Renal cortical epithelial cell (primary cell): ENCODE data around the gene SRPK2. TPM values are rescaled to one million over a fixed set of nuclear protein-coding genes. Genes with fewer than 3 reads are reported as not detected.
A peak's percentile ranks its signal among the peaks of the same experiment; 100 is the strongest.
"Not testable (repeated sequence)": the region's sequence is repeated elsewhere in the genome, so short reads cannot be mapped to it uniquely, and the experiment has no call there.

Experiments
- DNase-seq: peaks from one replicate; pipeline ENCODE4 v3.0.0-alpha.2; 2011; ENCODE audit warnings: low read depth
- total RNA-seq: library from RNA; depleted of rRNA; stranded (reverse); fragments of >200 nt; gene quantifications from 2 replicates; pipeline ENCODE4 v1.2.3, GENCODE V29; 2014

The SRPK2 gene
- total RNA-seq, 1 donor from 2014 or later = 79.5 TPM

DNA sequence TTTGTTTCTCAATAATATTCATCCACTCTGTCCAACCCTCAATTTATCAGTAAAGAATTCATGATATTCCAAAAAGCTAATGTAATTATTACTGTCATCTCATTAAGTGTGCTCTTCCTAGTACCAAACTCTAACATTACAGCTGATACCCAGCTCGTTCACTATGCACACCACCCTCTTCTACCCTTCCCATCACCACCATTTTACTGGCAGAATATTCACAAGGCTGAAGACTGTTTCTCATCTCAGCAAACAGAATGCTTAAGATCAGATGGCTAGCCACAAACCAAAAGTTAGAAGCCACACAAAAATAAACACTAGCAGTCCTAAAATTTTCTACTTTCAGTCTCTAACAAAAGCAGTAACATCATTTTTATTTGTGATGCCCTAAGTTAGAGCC is 121.5 kb downstream of the SRPK2 start:
- DNase-seq = no peak

DNA sequence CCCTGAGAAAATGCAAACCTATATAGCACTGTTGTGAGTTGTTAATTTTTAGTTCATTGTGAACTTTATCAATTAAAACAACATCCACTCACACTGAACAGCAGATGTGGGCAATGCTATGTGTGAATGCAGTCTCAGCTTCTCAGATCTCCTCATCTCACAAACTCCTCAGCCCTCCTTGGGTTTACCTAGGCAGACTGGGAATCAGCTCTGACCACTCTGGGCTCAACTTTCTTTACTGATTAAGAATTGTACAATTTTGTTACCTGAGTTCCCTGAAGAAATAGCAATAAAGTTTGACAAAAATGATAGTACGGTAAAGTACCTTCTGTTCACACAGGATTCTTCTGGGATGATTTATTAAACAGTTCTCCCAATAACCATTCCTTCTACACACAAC is 124.0 kb downstream of the SRPK2 start:
- no peak for DNase-seq

DNA sequence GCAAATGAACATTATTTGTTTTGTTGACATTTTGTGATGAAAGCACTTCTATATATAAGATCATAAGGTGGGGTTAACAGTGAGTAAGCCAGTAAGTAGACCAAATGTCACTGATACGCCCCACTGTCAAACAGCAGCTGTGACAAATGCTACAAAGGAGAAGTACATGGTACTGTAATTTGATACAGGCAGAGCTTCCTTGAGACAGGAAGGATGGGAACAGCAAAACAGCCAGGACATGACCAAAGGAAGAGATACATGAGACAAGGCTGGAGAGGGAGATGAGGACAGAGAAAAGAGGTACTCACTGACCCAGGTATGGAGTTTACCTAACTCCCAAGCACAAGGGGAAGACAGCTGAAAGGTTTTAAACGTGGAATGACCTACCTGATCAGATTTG is 127.0 kb downstream of the SRPK2 start:
- DNase-seq = no peak

DNA sequence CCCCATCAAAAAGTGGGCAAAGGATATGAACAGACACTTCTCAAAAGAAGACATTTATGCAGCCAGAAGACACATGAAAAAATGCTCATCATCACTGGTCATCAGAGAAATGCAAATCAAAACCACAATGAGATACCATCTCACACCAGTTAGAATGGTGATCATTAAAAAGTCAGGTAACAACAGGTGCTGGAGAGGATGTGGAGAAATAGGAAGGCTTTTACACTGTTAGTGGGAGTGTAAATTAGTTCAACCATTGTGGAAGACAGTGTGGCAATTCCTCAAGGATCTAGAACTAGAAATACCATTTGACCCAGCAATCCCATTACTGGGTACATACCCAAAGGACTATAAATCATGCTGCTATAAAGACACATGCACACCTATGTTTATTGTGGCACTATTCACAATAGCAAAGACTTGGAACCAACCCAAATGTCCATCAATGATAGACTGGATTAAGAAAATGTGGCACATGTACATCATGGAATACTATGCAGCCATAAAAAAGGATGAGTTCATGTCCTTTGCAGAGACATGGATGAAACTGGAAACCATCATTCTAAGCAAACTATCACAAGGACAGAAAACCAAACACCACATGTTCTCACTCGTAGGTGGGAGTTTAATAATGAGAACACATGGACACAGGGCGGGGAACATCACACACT is 128.4 kb downstream of the SRPK2 start:
- DNase-seq = not testable (repeated sequence)

DNA sequence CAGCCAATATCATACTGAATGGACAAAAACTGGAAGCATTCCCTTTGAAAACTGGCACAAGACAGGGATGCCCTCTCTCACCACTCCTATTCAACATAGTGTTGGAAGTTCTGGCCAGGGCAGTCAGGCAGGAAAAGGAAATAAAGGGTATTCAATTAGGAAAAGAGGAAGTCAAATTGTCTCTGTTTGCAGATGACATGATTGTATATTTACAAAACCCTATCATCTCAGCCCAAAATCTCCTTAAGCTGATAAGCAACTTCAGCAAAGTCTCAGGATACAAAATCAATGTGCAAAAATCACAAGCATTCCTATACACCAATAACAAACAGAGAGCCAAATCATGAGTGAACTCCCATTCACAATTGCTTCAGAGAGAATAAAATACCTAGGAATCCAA is 129.8 kb downstream of the SRPK2 start:
- DNase-seq = not testable (repeated sequence)

DNA sequence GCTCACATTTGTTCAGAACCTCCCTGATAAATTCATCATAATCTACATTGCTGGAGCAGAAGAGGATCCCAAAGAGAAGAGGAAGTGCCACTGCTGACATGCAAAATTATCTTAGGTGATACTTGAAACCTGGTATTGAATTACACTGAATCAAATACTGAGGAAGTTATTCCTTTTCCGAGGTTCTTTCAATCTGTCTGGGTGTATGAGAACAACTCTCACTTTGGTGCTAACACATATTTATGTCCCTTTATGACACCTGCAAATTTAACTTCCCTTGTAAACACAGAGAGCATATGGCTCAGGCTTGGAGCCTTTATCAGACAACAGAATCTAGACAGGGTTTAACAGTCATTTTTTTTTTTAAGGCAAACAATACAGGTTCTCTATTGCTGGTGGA is 131.4 kb downstream of the SRPK2 start:
- DNase-seq = no peak

DNA sequence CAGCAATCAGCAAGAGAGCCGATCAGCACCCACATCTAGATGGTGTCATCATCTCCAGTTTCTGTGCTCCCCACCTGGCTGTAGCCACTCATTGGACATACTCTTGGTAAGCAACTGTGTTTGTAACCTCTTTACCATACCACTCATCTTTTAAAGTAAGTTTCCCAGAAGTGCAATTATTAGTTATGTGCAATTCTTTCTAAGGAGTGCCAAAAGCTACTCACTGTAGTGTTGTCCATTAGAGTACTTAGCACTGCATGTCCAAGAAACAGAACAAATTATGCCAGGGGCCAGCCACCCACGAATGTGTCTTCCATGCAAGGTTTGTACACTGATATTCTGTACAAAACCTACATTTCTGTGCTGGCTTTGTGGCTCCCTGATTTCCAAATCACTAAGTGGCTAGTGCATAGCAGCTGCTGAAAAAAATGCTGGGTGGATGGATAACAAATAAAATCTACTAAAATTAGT is 131.9 kb downstream of the SRPK2 start:
- peak; percentile 15 for DNase-seq

DNA sequence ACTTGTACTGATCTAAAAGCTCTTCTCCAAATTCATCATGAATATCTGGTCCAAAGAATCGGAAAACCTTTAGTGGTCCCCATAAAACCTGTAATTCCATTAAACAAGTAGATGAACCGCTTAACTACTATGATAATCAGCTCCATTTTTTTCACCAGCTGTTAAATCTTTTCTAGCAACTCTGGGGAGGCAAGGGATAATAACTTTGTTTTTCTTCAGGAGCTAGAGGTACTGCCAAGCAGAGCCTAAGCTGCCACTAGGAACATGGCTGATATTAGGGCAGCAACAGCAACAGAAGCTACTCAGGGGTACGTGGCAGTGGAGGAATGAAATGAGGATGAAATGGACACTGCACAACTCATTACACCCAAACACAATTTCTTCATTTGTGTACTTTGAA is 138.0 kb downstream of the SRPK2 start:
- DNase-seq = no peak

DNA sequence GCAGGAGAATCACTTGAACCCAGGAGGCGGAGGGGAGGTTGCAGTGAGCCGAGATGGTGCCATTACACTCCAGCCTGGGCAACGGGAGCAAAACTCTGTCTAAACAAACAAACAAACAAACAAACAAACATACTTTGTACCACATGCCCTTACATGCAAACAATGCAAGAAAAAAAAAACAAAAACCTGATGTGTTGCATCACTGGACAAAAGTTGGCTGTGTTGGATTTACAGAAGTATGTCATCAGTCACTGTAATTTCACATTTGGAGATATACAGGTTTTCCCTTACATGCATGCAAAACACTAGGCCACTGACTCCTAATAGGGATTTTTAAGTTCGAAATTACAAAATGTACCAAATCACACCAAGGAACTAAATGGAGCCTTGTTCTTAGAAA is 138.5 kb downstream of the SRPK2 start:
- no peak for DNase-seq

DNA sequence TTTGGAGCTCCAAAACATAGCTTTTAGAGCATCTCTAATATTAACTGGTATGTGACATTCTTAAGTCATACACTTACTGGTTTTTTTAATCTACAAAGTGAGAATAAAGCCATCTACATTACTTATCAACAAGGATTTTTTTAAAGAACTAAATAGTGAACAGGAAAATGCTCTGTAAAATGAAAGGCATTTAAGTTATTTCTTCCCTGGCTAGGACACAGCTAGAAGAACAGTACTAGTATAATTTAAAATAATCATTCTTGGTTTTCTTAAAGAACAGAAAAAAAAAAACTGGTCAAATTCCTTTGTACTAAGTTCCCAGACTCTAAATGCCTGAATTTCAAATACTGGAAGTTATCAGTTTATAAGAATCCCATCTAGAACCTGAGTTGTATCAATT is 139.5 kb downstream of the SRPK2 start:
- DNase-seq = no peak

DNA sequence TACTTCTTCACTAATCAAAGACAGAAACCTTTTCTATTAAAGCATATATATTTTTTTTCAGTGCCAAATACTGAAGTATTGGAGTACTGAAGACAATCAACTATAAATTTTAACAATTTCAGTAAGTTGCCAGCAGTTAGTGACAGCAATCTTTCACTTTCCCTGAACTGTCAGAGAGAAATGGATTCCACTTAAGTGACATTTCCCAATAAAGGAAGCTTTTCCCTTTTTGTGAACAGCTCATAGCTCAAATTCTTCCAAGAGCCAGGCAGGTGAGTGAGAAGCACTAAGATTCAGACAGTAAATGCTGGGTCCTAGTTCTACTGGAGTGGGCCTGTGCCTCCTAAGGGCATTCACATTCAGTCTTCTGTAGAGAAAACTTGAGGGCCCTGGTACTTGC is 142.0 kb downstream of the SRPK2 start:
- no peak for DNase-seq

DNA sequence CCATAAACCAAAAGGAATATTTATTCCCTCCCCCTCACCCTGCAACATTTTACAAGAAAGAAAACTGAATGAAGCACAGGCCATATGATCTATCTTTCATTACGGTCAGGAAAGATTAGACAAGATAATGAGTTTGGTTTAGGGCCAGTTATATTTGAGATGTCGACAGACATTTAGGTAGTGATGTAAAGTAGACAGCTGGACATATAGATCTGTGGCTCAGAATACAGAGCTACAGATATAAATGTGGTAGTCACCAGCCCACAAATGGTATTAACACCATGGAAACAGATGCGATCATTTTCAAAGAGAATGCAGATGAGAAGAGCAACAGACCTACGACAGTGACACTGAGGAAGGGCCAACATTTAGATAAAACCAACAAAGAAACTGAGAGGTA is 142.5 kb downstream of the SRPK2 start:
- DNase-seq = no peak

DNA sequence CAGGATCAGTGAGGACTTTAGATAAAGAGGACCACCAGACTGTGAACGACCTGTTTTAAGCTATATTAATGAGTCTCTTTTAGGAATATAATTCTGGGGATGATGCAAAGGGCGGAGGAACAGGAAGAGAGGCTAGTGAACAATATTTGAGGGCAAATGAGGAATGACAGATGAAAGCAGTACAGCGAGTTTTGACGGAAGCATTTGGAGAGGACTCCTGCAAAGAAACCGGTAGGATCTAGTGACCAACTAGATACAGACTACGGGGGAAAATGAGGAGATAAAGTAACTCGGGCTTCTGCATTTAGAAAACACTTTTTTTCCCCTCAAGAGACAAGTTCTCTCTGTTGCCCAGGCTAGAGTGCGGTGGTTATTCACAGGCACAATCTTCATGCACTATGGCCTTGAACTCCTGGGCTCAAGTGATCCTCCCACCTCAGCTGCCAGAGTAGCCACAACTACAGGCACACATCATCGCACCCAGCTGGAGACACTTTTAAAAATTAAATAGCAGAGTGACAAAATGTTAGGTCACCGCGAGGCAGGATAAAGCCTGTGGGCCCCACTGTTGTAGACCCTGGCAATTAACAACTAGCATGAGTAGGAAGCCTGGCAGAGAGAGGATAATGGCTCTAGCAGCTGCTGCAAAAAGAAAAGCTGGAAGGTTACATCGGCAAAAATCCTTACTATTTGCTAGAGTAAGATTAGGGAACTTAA is 143.2 kb downstream of the SRPK2 start:
- DNase-seq = peak; percentile 55

DNA sequence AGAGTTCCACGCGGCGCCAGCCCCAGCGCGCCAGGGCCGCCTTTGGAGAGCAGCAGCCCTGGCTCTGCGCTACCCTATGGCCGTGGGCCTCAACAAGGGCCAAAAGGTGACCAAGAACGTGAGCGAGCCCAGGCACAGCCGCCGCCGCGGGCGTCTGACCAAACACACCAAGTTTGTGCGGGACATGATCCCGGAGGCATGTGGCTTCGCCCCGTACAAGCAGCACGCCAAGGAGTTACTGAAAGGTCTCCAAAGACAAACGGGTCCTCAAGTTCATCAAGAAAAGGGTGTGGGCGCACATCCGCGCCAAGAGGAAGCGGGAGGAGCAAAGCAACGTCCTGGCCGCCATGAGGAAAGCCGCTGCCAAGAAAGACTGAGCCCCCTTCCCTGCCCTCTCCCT is 144.1 kb downstream of the SRPK2 start:
- no peak for DNase-seq

DNA sequence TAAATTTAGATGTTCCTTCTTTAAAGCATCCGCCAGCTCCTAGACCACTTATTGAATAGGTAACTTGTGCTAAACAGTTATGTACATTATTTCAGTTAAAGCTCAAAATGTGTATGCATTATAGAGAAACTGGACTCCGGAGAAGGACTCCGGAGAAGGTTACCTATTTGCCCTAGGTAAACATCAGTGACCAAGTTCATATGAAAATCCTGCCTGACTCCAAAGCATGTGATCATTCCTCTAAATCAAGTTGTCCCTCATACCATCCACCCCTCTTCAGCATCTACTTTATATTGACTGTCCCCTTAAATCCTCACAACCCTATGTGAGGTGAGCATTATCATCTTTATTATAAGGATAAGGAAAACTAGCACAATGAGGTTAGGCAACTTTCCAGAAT is 147.5 kb downstream of the SRPK2 start:
- DNase-seq = no peak

DNA sequence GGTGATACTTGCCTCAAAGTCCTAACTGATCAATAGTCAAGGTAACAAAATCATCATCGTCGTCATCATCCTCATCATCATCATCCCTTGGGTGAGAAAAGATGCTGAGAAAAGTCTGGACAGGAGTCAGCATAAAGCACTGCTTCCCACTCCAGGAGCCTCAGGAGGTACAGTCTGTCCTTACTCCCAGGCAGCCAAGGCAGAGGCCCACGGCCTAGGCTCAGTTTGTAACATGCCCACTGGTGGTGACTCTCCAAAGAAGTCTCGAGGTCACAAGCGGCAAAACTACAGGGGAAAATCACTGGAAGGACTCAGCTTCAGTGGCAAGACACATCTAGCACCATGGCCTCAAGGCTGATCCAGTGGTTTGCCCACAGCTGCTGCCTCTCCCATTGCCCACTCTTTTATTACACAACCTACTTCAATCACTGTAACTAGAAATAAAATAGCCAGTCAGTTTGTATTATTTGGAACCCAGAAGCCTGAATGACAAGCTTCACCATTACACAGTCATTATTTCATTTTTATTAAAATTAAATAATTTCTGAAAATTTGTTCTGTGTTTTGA is 150.4 kb downstream of the SRPK2 start:
- no peak for DNase-seq

DNA sequence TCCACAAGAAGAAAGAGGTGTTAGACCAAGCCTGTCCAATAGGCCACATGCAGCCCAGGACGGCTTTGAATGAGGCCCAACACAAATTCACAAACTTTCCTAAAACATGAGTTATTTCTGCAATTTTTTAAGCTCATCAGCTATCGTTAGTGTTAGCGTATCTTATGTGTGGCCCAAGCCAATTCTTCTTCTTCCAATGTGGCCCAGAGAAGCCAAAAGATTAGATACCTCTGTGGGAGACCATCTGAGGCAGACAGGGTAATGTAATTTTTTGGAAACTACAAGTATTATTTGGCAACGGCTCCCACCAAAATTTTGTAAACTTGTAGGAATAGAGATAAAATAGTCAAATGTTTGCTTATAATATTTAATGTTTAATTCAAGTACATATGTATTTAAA is 153.8 kb downstream of the SRPK2 start:
- no peak for DNase-seq

DNA sequence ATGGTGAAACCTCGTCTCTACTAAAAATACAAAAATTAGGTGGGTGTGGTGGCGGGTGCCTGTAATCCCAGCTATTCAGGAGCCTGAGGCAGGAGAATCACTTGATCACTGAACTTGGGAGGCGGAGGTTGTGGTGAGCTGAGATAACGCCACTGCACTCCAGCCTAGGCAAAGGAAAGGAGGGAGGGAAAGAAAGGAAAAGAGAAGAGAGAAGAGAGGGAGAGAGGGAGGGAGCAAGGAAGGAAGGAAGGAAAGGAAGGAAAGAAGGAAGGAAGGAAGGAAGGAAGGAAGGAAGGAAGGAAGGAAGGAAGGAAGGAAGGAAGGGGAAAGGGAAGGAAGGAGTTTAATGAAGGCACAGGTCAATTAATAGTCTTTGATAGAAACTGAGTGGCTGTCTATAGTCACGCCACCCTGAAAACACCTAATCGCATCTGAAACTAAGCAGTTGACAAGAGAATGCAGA is 155.9 kb downstream of the SRPK2 start:
- not testable (repeated sequence) for DNase-seq

DNA sequence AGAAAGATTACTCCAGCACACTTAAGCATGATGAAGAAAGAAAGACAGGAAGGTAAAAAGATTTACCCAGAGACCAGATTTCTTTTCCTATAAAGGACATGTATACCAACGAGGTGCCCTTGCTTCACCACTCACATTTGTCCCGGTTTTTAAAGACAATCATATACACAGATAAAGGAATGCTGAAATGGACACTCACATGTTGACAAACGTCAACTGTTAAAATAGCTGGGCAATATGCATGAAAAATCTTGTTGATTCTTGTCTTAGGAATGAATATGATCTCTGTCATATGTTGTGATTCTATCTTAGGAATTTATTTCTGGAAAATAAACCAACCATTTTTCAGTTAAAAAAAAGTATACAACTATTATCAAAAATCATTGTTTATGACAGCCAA is 158.2 kb downstream of the SRPK2 start:
- no peak for DNase-seq

DNA sequence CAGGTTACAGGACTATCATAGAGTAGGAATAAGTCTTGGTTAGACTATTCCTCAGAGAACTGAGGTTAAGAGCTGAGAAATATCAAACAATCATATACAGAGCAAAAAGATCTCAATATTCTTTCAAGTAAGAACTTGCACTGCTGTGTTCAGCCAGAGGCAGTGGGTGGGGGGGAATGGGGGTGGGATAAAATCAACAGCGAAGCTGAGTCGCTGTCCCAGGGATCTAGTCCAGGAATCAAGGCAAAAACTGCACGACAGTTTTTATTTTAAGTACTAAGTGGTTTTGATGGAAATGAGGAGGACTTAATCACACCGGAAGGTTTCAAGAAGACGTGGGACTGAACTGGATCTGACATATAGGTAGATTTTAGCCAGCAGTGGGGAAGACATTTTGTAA is 159.1 kb downstream of the SRPK2 start:
- DNase-seq = no peak

DNA sequence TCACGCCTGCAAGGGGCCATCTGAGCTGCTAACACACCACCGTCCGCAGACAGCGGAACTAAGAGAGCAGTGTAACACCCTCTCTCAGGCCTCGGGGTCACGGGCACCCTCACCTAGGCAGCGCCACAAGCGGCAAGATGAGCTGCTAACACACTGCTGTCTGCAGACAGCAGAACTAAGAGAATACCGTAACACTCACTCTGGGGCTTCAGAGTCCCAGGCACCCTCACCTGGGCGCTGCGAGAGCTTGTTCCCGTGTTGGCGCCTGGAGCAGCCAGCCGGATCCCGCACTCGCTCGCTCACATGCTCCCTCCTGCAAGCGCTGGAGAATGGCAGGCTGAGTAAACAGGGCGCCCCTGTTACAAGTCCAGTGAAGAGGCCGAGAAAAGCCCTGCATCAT is 160.2 kb downstream of the SRPK2 start:
- no peak for DNase-seq

DNA sequence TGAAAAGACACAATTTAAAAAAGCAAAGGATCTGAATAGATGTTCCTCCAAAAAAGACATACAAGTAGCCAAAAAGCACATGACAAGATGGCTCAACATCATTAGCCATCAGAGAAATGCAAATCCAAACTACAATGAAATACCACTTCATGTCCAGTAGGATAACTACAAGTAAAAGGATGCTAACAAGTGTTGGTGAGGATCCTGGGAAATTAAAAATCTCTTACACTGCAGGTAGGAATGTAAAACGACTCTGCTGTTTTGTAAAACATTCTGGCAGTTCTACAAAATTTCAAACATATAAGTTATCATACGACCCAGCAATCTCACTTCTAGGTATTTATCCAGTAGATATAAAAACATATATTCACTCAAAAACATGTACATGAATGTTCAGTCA is 161.3 kb downstream of the SRPK2 start:
- no peak for DNase-seq
